ENCODE measurements around the gene SNN.

The SNN gene

GRCh38 chr16:11667221-11667823 lies 933 bp upstream of the SNN start:
- DNase-seq (ENCODE audit: low spot score): no peak

DNA sequence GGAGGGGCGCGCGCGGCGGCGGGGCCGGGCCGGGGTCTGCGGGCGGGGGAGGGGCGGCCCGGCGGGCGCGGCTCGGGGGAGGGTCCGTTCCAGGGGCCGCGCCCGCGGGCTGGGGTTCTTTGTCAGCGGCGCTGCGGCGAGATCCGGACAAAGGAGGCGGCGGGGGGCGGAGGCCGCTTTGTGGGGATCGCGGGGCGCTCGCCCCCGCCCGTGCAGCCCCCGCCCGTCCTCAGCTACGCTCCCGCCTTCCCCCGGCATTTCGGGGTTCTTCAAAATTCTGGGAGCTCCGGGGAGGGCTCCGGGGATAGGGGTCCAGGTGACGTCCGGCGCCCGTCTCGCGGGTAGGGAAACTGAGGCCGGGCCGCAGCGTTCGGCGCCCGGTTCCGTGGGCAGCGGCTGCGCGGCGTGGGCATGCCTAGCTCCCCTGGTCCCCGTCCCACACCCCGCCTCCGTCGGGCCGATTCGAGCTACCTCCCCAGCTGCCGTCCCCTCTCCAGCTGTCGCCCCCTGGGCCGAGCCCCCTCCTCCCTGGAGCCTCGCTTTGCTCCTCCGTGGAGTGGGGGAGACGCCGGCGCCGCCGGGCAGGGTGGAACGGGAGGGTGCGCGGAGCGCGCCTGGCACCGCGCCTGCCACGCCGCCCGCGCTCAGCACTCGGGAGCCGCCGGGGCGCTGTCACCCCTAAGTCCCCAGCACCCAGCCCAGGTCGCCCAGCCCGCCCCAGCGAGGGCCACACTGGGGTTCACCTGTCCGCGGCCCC lies 546 bp downstream of the SNN start:
- peak; percentile 58 for DNase-seq (ENCODE audit: low spot score)

- no peak for DNase-seq (ENCODE audit: low spot score)
Observed at GRCh38 chr16:11669380-11670146, 1.3 kb downstream of the SNN start.

- no peak for DNase-seq (ENCODE audit: low spot score)
Observed at GRCh38 chr16:11670171-11671131, 2.2 kb downstream of the SNN start.

GRCh38 chr16:11671271-11671670 lies 3.0 kb downstream of the SNN start:
- DNase-seq (ENCODE audit: low spot score): no peak

GRCh38 chr16:11671676-11672075 lies 3.4 kb downstream of the SNN start:
- DNase-seq (ENCODE audit: low spot score): no peak

- DNase-seq (ENCODE audit: low spot score): no peak
Observed at GRCh38 chr16:11672206-11673090, 4.2 kb downstream of the SNN start.

DNA sequence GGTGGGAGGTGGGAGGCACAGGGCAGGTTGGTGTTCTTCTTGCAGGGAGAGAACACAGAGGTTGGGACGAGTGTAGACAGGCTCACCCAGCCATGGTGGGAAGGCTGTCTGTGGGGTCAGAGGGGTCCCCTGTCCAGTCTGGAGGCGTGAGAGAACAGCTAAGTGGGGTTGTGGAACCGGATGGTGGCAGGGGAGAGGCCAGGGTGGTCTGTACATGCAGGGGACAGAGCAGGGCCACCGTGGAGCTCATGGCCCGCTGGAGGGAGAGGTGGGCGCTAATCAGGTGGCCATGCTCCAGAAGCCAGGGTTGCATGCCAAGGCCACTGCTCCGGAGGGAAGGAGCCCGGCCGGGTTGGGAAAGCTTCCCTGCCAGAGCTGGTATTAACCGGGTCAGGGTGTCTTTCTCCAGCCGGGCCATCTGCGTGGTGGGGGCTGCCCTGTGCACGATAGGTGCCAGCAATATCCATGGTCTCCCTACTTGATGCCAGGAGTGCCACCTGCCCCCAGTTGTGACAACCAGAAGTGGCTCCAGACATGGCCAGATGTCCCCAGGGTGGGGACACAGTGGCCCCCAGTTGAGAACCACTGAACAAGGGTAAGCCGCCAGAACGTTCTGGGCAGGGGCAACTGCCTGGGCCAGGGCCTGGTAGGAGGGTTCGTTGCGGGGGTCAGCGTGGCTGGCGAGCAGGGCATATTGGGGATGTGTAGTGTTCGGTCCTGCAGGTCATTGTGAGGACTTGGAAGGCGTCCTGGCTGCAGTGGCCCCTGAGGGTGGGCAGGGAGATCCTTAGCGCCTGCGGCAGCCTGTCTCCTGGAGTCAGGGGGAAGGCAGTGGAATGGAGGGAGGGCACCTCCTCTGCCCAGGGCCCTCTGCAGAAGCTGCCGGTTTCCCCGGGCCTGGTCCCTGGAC lies 5.1 kb downstream of the SNN start:
- no peak for DNase-seq (ENCODE audit: low spot score)

DNA sequence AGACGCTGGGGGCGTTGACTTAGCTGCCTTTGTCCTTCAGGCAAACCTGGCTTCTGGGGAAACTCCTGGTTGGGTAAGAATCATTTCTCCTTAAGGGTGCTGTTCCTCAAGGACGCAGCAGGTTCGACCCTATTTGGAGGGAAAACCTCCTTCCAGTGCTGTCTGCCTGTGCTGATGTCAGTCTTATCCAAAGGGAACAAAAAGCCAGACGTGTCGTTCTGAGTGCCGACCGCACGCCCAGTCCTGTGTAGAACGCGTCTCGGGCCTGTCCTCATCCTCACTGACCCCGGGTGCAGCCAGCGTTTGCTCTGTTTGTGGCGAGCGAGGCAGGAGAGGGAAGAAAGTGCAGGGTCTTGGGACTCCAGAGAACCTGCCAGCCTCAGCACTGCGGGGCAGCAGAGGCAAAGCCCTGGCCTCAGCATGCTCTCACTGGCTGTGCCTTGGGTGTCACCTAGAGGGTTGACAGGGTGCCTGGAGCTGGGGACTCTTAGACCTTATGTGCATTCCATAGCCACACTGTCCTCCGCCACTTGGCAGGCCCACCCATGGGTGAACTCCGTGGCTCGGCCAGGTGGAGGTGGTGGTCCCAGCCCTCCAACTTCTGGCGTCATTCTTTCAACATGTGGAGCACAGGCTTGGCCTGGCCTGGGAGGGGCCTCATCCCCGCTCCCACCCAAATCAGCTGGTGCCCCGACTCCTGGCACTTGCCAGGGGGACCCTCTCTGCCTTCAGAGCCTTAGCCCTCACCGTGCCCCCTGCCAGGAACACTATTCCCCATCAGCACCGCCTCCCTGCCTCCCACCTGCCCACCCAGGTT lies 6.0 kb downstream of the SNN start:
- DNase-seq (ENCODE audit: low spot score): no peak

GRCh38 chr16:11674818-11675560 lies 6.7 kb downstream of the SNN start:
- no peak for DNase-seq (ENCODE audit: low spot score)

GRCh38 chr16:11675561-11676511 lies 7.6 kb downstream of the SNN start:
- DNase-seq (ENCODE audit: low spot score): no peak

DNA sequence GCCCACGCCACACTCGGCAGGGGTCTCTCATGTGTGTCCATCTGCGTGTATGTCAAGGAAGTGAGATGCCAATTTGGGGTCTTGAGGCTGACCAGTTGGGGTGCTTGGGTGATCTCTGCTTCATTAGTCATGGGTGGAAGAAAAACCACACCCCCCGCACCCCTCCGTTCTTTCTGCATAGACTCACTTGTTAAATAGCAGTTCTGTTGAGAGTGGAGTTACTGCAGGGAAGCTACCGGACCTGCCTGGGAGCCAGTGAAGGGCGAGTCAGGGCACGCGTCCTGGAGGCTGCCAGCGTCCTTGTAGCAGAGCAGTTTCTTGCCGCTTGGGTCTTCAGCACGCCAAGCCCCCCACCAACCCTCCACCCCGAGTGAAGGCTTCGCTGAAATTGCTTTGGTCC lies 8.5 kb downstream of the SNN start:
- no peak for DNase-seq (ENCODE audit: low spot score)

DNA sequence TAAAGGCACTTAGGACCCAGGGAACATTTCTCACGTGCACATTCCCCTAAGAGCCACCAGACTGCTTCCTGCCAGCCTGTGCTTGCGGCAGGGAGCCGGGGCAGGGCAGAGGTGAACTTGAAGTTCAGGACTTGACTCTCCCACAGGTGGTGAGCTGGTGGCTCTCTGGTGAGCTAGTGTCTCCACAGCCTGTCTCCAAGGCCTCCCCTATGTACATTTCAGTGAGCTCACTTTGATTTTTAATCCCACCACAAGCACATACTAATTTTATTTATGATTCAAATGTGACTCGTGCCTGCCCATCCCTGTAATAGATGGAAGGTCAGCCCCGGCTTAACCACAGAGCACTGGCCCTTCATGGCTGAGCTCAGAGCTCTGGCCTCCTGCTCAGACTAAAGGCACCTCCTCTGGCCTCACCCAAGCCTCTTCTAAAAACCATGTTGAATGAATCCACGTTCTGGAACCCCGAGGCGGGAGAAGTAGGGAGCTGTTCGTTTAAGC lies 9.2 kb downstream of the SNN start:
- DNase-seq (ENCODE audit: low spot score): no peak

DNA sequence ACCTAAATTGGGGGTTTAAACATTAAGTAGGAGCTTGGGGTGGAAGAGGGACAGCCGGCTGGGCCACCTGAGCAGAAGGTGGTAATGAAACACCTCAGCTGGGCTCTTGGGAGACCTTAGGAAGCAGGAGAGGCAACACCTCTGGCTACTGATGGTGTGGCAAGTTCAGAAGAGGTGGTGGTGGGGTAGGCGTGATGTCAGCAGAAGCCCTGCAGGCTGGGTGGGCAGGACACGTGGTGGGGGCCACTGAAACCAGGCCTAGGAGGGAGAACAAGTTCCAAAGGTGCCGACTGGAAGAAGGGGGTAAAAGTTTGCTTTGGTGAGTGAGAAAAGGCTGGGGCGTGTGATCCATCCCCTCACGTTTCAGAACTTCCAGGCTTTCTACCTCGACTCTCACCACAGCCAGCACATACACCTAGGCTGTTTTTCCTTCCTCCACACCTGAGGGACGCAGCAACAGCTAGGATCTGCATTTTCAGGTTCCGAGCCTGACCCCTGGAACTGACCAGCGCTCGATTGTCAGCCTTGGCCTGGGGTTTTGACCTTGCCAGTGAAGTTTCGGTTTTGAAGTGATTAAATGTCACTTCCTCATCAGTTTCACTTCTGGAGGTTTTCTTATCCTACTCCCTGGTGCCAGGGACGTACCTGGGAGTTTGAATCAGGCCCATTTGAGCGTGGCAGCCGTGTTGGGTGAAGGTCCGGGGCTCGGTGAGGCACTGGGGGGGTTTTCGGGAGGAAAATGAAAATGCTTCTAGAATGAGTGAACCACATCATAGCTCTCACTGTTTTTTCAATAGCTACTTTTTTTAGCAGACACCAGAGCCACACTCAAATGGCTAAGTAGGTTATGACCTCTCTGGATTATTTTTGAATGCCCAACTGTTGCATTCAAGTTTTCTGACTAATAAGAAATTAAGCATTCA lies 10.0 kb downstream of the SNN start:
- no peak for DNase-seq (ENCODE audit: low spot score)

GRCh38 chr16:11679250-11679649 lies 11.0 kb downstream of the SNN start:
- DNase-seq (ENCODE audit: low spot score): no peak

Data from GM03348 (cell line).